HepG2 (cell line): Measurements from ENCODE around the gene AMBRA1. TPM values are rescaled to one million over a fixed set of nuclear protein-coding genes. Genes with fewer than 3 reads are reported as not detected.

Source experiments
- CCDC6 ChIP-seq: sonication (generic); formaldehyde crosslinking; IDR thresholded peaks from 2 replicates; pipeline ENCODE4 v1.8.1; 2022; ENCODE audit warnings: mild to moderate bottlenecking, missing genetic modification reagents, moderate library complexity
- EED ChIP-seq: sonication (generic); formaldehyde crosslinking; IDR thresholded peaks from 2 replicates; pipeline ENCODE4 v1.5.0; 2020; ENCODE audit warnings: mild to moderate bottlenecking, missing genetic modification reagents
- FIP1L1 ChIP-seq: fragments of 200-400 bp; formaldehyde crosslinking; IDR thresholded peaks from 2 replicates; pipeline ENCODE4 v1.6.1; 2018; ENCODE audit warnings: low read depth, mild to moderate bottlenecking, low read length, moderate library complexity, borderline replicate concordance; ENCODE audit not compliant: insufficient read depth
- HDAC1 ChIP-seq: sonication (generic); formaldehyde crosslinking; IDR thresholded peaks from 2 replicates; pipeline ENCODE4 v1.5.1; 2020; ENCODE audit warnings: mild to moderate bottlenecking, missing genetic modification reagents
- MIER2 ChIP-seq: IDR thresholded peaks from 2 replicates; pipeline ENCODE4 v1.6.1; 2016; ENCODE audit warnings: missing biosample characterization, missing genetic modification reagents
- MTF1 ChIP-seq: sonication (generic); formaldehyde crosslinking; IDR thresholded peaks from 2 replicates; pipeline ENCODE4 v1.5.0; 2020; ENCODE audit warnings: missing genetic modification reagents
- NAIF1 ChIP-seq: sonication (generic); formaldehyde crosslinking; IDR thresholded peaks from 2 replicates; pipeline ENCODE4 v1.5.0; 2020; ENCODE audit warnings: mild to moderate bottlenecking, missing genetic modification reagents, borderline replicate concordance
- PAF1 ChIP-seq: IDR thresholded peaks from 2 replicates; pipeline ENCODE4 v1.6.1; 2016; ENCODE audit warnings: missing genetic modification reagents, missing compliant biosample characterization
- PHF8 ChIP-seq: sonication (generic); formaldehyde crosslinking; IDR thresholded peaks from 2 replicates; pipeline ENCODE4 v1.5.0; 2020; ENCODE audit warnings: missing genetic modification reagents
- POLR2AphosphoS5 ChIP-seq: IDR thresholded peaks from 2 replicates; pipeline ENCODE4 v1.6.1; 2012; ENCODE audit warnings: low read depth, low read length
- SNAPC2 ChIP-seq: sonication (generic); formaldehyde crosslinking; IDR thresholded peaks from 2 replicates; pipeline ENCODE4 v1.8.1; 2022; ENCODE audit warnings: mild to moderate bottlenecking, missing genetic modification reagents
- SOX6 ChIP-seq, 2 experiments: fragments of 450-650 bp in 1 of 2; sonication (generic) in 1 of 2; formaldehyde crosslinking in 1 of 2; IDR thresholded peaks; 2 replicates each; pipeline versions ENCODE4 v1.4.0 to v1.6.1; 2017 to 2020; ENCODE audit warnings: antibody characterized with exemption in 1 of 2, mild to moderate bottlenecking in 1 of 2, missing genetic modification reagents in 1 of 2
- ZFY ChIP-seq: sonication (generic); formaldehyde crosslinking; IDR thresholded peaks from 2 replicates; pipeline ENCODE4 v1.4.0; 2020; ENCODE audit warnings: missing genetic modification reagents
- ZNF678 ChIP-seq: sonication (generic); formaldehyde crosslinking; IDR thresholded peaks from 2 replicates; pipeline ENCODE4 v1.4.0; 2020; ENCODE audit warnings: mild to moderate bottlenecking, missing genetic modification reagents
- ZNF761 ChIP-seq: sonication (generic); formaldehyde crosslinking; conservative IDR thresholded peaks from 2 replicates; pipeline ENCODE4 v1.4.0; 2020; ENCODE audit warnings: mild to moderate bottlenecking, missing genetic modification reagents
- ZSCAN30 ChIP-seq: sonication (generic); formaldehyde crosslinking; IDR thresholded peaks from 2 replicates; pipeline ENCODE4 v1.5.0; 2020; ENCODE audit warnings: mild to moderate bottlenecking, missing genetic modification reagents
- polyA plus RNA-seq, 8 experiments: library from polyadenylated mRNA; depleted of rRNA in 3 of 8; stranded (reverse) in 7 of 8; unstranded in 1 of 8; fragments of >200 nt; fragmentation: Illumina TruSeq in 4 of 8; extraction: Trizol in 4 of 8; gene quantifications; 2 replicates each; pipeline versions ENCODE4 v1.2.1 to v1.2.3, GENCODE V29; 2011 to 2016; ENCODE audit warnings: low read depth in 4 of 8, missing spikeins in 1 of 8, mixed read lengths in 1 of 8; ENCODE audit not compliant: insufficient read depth in 1 of 8
- total RNA-seq, 5 experiments: library from RNA; depleted of rRNA; stranded (reverse); fragments of >200 nt; fragmentation: Illumina TruSeq; extraction: Trizol; gene quantifications; 2 replicates each; pipeline ENCODE4 v1.2.3, GENCODE V29; 2016; ENCODE audit warnings: low read depth in 1 of 5
- TF ChIP-seq, protein P1 (sequence below): sonication (generic); formaldehyde crosslinking; IDR thresholded peaks from 2 replicates; pipeline ENCODE4 v1.5.0; 2020; ENCODE audit warnings: mild to moderate bottlenecking, missing genetic modification reagents
- TF ChIP-seq, protein P2 (sequence below): sonication (generic); formaldehyde crosslinking; IDR thresholded peaks from 2 replicates; pipeline ENCODE4 v1.4.0; 2020; ENCODE audit warnings: missing genetic modification reagents, mild to moderate bottlenecking, borderline replicate concordance
- TF ChIP-seq, protein P3 (sequence below): sonication (generic); formaldehyde crosslinking; conservative IDR thresholded peaks from 2 replicates; pipeline ENCODE4 v1.4.0; 2020; ENCODE audit warnings: mild to moderate bottlenecking, missing genetic modification reagents, moderate library complexity
- TF ChIP-seq, protein P4 (sequence below): sonication (generic); formaldehyde crosslinking; IDR thresholded peaks from 2 replicates; pipeline ENCODE4 v1.8.0; 2022; ENCODE audit warnings: mild to moderate bottlenecking, missing genetic modification reagents; ENCODE audit not compliant: insufficient replicate concordance
- TF ChIP-seq, protein P5 (sequence below): sonication (generic); formaldehyde crosslinking; IDR thresholded peaks from 2 replicates; pipeline ENCODE4 v1.4.0; 2020; ENCODE audit warnings: missing genetic modification reagents

The AMBRA1 gene
- total and polyA plus RNA-seq, 2 of the 13 experiments (the other 11 are each of a cell fraction or from before 2014, with no cell fraction given) = 15.7 to 26.0 TPM

DNA sequence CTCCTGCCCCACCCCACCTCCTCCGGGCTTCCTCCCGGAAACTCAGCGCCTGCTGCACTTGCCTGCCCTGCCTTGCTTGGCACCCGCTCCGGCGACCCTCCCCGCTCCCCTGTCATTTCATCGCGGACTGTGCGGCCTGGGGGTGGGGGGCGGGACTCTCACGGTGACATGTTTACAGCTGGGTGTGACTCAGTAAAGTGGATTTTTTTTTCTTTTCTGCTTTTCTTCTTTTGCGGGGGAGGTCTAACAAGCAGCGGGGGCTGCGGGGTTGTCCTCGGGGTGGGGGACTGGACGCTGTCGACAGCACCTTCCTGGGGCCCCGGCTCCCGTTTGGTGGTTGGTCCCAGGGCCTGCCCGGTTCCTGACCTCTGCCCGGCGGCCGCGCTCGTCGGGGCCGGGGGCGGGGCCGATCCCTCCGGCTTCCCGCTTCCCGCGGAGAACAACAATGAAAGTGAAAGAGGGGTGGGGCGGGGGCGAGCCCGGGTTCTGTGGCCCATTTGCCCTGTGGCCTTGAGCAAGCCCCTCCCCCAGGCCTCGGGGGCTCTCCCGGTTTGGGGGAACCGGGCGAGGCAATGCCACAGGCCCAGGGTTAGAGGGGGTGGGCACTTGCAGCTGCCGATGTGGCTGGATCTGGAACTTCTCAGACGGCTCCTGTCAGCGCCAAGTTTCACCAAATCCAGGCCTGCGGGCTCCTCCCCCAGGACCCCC is 213.3 kb downstream of the AMBRA1 start (continued):
- TF ChIP-seq, protein P1, sequence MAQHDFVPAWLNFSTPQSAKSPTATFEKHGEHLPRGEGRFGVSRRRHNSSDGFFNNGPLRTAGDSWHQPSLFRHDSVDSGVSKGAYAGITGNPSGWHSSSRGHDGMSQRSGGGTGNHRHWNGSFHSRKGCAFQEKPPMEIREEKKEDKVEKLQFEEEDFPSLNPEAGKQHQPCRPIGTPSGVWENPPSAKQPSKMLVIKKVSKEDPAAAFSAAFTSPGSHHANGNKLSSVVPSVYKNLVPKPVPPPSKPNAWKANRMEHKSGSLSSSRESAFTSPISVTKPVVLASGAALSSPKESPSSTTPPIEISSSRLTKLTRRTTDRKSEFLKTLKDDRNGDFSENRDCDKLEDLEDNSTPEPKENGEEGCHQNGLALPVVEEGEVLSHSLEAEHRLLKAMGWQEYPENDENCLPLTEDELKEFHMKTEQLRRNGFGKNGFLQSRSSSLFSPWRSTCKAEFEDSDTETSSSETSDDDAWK (CRISPR knock-in tag) = no peak
- no peak for TF ChIP-seq ZNF761 (CRISPR knock-in tag)
- TF ChIP-seq, protein P2, sequence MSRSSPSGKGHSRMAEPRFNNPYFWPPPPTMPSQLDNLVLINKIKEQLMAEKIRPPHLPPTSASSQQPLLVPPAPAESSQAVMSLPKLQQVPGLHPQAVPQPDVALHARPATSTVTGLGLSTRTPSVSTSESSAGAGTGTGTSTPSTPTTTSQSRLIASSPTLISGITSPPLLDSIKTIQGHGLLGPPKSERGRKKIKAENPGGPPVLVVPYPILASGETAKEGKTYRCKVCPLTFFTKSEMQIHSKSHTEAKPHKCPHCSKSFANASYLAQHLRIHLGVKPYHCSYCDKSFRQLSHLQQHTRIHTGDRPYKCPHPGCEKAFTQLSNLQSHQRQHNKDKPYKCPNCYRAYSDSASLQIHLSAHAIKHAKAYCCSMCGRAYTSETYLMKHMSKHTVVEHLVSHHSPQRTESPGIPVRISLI (CRISPR knock-in tag) = no peak; the same call in 1 of the 2 replicates
- TF ChIP-seq ZFY (CRISPR knock-in tag) = peak; percentile 77
- TF ChIP-seq, protein P3, sequence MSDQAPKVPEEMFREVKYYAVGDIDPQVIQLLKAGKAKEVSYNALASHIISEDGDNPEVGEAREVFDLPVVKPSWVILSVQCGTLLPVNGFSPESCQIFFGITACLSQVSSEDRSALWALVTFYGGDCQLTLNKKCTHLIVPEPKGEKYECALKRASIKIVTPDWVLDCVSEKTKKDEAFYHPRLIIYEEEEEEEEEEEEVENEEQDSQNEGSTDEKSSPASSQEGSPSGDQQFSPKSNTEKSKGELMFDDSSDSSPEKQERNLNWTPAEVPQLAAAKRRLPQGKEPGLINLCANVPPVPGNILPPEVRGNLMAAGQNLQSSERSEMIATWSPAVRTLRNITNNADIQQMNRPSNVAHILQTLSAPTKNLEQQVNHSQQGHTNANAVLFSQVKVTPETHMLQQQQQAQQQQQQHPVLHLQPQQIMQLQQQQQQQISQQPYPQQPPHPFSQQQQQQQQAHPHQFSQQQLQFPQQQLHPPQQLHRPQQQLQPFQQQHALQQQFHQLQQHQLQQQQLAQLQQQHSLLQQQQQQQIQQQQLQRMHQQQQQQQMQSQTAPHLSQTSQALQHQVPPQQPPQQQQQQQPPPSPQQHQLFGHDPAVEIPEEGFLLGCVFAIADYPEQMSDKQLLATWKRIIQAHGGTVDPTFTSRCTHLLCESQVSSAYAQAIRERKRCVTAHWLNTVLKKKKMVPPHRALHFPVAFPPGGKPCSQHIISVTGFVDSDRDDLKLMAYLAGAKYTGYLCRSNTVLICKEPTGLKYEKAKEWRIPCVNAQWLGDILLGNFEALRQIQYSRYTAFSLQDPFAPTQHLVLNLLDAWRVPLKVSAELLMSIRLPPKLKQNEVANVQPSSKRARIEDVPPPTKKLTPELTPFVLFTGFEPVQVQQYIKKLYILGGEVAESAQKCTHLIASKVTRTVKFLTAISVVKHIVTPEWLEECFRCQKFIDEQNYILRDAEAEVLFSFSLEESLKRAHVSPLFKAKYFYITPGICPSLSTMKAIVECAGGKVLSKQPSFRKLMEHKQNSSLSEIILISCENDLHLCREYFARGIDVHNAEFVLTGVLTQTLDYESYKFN (CRISPR knock-in tag) = no peak
- TF ChIP-seq, protein P4, sequence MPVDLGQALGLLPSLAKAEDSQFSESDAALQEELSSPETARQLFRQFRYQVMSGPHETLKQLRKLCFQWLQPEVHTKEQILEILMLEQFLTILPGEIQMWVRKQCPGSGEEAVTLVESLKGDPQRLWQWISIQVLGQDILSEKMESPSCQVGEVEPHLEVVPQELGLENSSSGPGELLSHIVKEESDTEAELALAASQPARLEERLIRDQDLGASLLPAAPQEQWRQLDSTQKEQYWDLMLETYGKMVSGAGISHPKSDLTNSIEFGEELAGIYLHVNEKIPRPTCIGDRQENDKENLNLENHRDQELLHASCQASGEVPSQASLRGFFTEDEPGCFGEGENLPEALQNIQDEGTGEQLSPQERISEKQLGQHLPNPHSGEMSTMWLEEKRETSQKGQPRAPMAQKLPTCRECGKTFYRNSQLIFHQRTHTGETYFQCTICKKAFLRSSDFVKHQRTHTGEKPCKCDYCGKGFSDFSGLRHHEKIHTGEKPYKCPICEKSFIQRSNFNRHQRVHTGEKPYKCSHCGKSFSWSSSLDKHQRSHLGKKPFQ (CRISPR knock-in tag) = no peak
- no peak for TF ChIP-seq ZNF678 (CRISPR knock-in tag)
- no peak for TF ChIP-seq NAIF1 (CRISPR knock-in tag)
- no peak for TF ChIP-seq MIER2 (CRISPR knock-in tag)
- TF ChIP-seq, protein P5, sequence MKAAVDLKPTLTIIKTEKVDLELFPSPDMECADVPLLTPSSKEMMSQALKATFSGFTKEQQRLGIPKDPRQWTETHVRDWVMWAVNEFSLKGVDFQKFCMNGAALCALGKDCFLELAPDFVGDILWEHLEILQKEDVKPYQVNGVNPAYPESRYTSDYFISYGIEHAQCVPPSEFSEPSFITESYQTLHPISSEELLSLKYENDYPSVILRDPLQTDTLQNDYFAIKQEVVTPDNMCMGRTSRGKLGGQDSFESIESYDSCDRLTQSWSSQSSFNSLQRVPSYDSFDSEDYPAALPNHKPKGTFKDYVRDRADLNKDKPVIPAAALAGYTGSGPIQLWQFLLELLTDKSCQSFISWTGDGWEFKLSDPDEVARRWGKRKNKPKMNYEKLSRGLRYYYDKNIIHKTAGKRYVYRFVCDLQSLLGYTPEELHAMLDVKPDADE (CRISPR knock-in tag) = no peak
- TF ChIP-seq HDAC1 (CRISPR knock-in tag) = peak; percentile 67; the same call in 1 of the 2 replicates
- no peak for TF ChIP-seq POLR2AphosphoS5
- no peak for TF ChIP-seq FIP1L1
- no peak for TF ChIP-seq PAF1 (CRISPR knock-in tag)
- TF ChIP-seq SNAPC2 (CRISPR knock-in tag) = no peak
- TF ChIP-seq PHF8 (CRISPR knock-in tag) = no peak; the same call in 1 of the 2 replicates
- TF ChIP-seq CCDC6 = no peak
- TF ChIP-seq MTF1 (CRISPR knock-in tag) = no peak
- no peak for TF ChIP-seq SOX6 (IDR thresholded peaks at IDR 0.05)
- TF ChIP-seq SOX6 (CRISPR knock-in tag; IDR thresholded peaks at IDR 0.05) = peak; percentile 94
- TF ChIP-seq ZSCAN30 = no peak
- TF ChIP-seq EED (CRISPR knock-in tag) = no peak
